Renal cortex interstitium (tissue), 11 donors: Measurements from ENCODE around the gene CCDC178. TPM values are rescaled to one million over a fixed set of nuclear protein-coding genes. Genes with fewer than 3 reads are reported as not detected.
"Not testable (repeated sequence)": the region's sequence is repeated elsewhere in the genome, so short reads cannot be mapped to it uniquely, and the experiment has no call there.

Source experiments
- DNase-seq, 11 donors: peaks; one replicate each; pipeline ENCODE4 v3.0.0-alpha.2; 2013; ENCODE audit warnings: low read depth in 9 of 11, low spot score in 4 of 11; ENCODE audit errors: extremely low read depth in 1 of 11
- polyA plus RNA-seq, 3 donors: library from polyadenylated mRNA; unstranded; fragments of 120-200 nt; gene quantifications; one replicate each; pipeline ENCODE4 v1.2.1, GENCODE V29; 2013; ENCODE audit not compliant: insufficient read length in 3 of 3

The CCDC178 gene
- polyA plus RNA-seq, 3 donors, result 1.8 to 2.9 (median 2.4) TPM

GRCh38 chr18:33264566-33264965, 176.0 kb downstream of the CCDC178 start:
- DNase-seq, result no peak

- DNase-seq, result no peak
Observed at GRCh38 chr18:33239298-33239697, 201.2 kb downstream of the CCDC178 start.

- no peak for DNase-seq
Observed at GRCh38 chr18:33232318-33232626, 208.2 kb downstream of the CCDC178 start.

- DNase-seq, result peak; percentile 56 to 81 (median 67)
Observed at GRCh38 chr18:33231474-33232317, 208.8 kb downstream of the CCDC178 start.

GRCh38 chr18:33212363-33212762, 228.2 kb downstream of the CCDC178 start:
- no peak for DNase-seq

GRCh38 chr18:33210575-33211189, 229.8 kb downstream of the CCDC178 start:
- DNase-seq, result peak in 7 of 11 donors; percentile 9 to 36 (median 24)

GRCh38 chr18:33205777-33206176, 234.7 kb downstream of the CCDC178 start:
- DNase-seq, result no peak

GRCh38 chr18:33201509-33201926, 239.0 kb downstream of the CCDC178 start:
- peak in 10 of 11 donors; percentile 33 to 74 (median 52) for DNase-seq

- no peak for DNase-seq
Observed at GRCh38 chr18:33195795-33196194, 244.7 kb downstream of the CCDC178 start.

GRCh38 chr18:33194793-33195192, 245.7 kb downstream of the CCDC178 start:
- no peak for DNase-seq

GRCh38 chr18:33184958-33185357, 255.6 kb downstream of the CCDC178 start:
- DNase-seq, result no peak

- DNase-seq, result no peak
Observed at GRCh38 chr18:33184175-33184574, 256.3 kb downstream of the CCDC178 start.

GRCh38 chr18:33183136-33183535, 257.4 kb downstream of the CCDC178 start:
- peak in 3 of 11 donors; percentile 9 to 27 (median 13) for DNase-seq

- no peak for DNase-seq
Observed at GRCh38 chr18:33181016-33181415, 259.5 kb downstream of the CCDC178 start.

GRCh38 chr18:33169218-33169617, 271.3 kb downstream of the CCDC178 start:
- no peak for DNase-seq

- not testable (repeated sequence) for DNase-seq
Observed at GRCh38 chr18:33164121-33164520, 276.4 kb downstream of the CCDC178 start.

- no peak for DNase-seq
Observed at GRCh38 chr18:33161131-33161530, 279.4 kb downstream of the CCDC178 start.

GRCh38 chr18:33159151-33159550, 281.4 kb downstream of the CCDC178 start:
- no peak for DNase-seq

- DNase-seq, result no peak
Observed at GRCh38 chr18:33157893-33158292, 282.6 kb downstream of the CCDC178 start.

GRCh38 chr18:33156906-33157470, 283.5 kb downstream of the CCDC178 start:
- DNase-seq, result no peak
